ENCODE measurements around the gene ACOT7. TPM values are rescaled to one million over a fixed set of nuclear protein-coding genes. Genes with fewer than 3 reads are reported as not detected.

The ACOT7 gene

GRCh38 chr1:6218375-6219164, 175.0 kb downstream of the ACOT7 start:
- Histone ChIP-seq H4K8ac (ENCODE audit: low read depth, low read length) (peak overlapping the region; percentile 87), H3K14ac (ENCODE audit: low read length) (peak overlapping the region; percentile 78), H3K79me1 (ENCODE audit: low read depth, low read length) (no peaks in the 10 kb centered on the region), H3K4me1 (ENCODE audit: control insufficient read depth in 2 of 2, insufficient read depth in 1 of 2, low read depth in 1 of 2, low read length in 2 of 2) (peaks cover 0 to 3% of the 10 kb centered on the region in 2 donors), H3K23ac (ENCODE audit: low read depth, low read length, poor library complexity) (peak overlapping the region; percentile 34), H2BK5ac (ENCODE audit: low read length) (no peak overlapping the region), H3K9ac (ENCODE audit: low read depth, low read length, poor library complexity) (peak overlapping the region; percentile 34), H2BK15ac (ENCODE audit: low read length) (no peak overlapping the region), H4K91ac (ENCODE audit: low read depth, low read length, poor library complexity) (no peak overlapping the region), H2AFZ (ENCODE audit: low read length) (no peak overlapping the region), H2BK120ac (ENCODE audit: low read depth, low read length) (peak overlapping the region; percentile 16), H3K36me3 (replicated peaks in 1 of 2; ENCODE audit: control insufficient read depth in 2 of 2, insufficient read depth in 2 of 2, low read length in 2 of 2) (peaks cover 10 to 34% of the 10 kb centered on the region in 2 donors), H3K4me2 (ENCODE audit: insufficient read depth, low read length, poor library complexity, severe bottlenecking) (no peak overlapping the region), H3K27me3 (ENCODE audit: control insufficient read depth in 3 of 3, insufficient read depth in 3 of 3, low read depth in 1 of 3, low read length in 3 of 3) (no peaks in the 10 kb centered on the region), H3K18ac (ENCODE audit: low read length) (peak overlapping the region; percentile 68), H3K4ac (ENCODE audit: low read length) (no peak overlapping the region), H2BK12ac (ENCODE audit: low read length) (no peak overlapping the region), H3K27ac (replicated peaks; ENCODE audit: low read length) (no peak overlapping the region), H3K9me3 (replicated peaks in 1 of 2; ENCODE audit: control insufficient read depth in 2 of 2, insufficient read depth in 1 of 2, low read depth in 1 of 2, low read length in 2 of 2) (no peaks in the 10 kb centered on the region), H2AK5ac (ENCODE audit: low read depth, low read length) (no peak overlapping the region), H3K4me3 (ENCODE audit: low read length in 2 of 2) (no peak overlapping the region)
- DNase-seq (ENCODE audit: low spot score), result no peak
- no CpG with 5 or more reads among the region's 16 CpGs for WGBS, 2 donors (ENCODE audit: extremely low coverage in 2 of 2, insufficient read length in 2 of 2, insufficient replicate concordance in 1 of 2)

Small RNAs within 50 kb of the gene (small RNA-seq; reads per million reads assigned to genes)
- gene MIR4252 (ENCODE audit: insufficient read depth), result not detected

All from neuronal stem cell (in vitro differentiated cells).